ENCODE data around the gene NFIB. TPM values are rescaled to one million over a fixed set of nuclear protein-coding genes. Genes with fewer than 3 reads are reported as not detected.

The NFIB gene
- total RNA-seq, 1 experiment from 2014 or later = 18.6 TPM

GRCh38 chr9:14289916-14290315 is 24.0 kb downstream of the NFIB start:
- H2AFZ ChIP-seq (ENCODE audit: low read length) = no peak overlapping the region
- ChIA-PET CTCF (no interaction called here), POLR2A (ENCODE audit: unreplicated experiment) (no interaction called here)
- H3K4me1 ChIP-seq (ENCODE audit: insufficient read depth, low read length) = no peaks in the 10 kb centered on the region
- peaks cover 78% of the 10 kb centered on the region for H3K79me2 ChIP-seq (ENCODE audit: low read length)
- H3K36me3 ChIP-seq (ENCODE audit: low read depth, low read length) = no peaks in the 10 kb centered on the region
- H3K4me2 ChIP-seq (ENCODE audit: low read length) = no peak overlapping the region
- no peaks in the 10 kb centered on the region for H4K20me1 ChIP-seq (ENCODE audit: low read length)
- H3F3A ChIP-seq (ENCODE audit: low read length, unreplicated experiment) = no peaks in the 10 kb centered on the region
- H3K9me3 ChIP-seq (ENCODE audit: low read length) = no peaks in the 10 kb centered on the region
- H3K4me3 ChIP-seq (ENCODE audit: low read length) = no peak overlapping the region
- no peaks in the 10 kb centered on the region for H3K9me2 ChIP-seq (replicated peaks; ENCODE audit: low read length)
- DNase-seq (no peak), ATAC-seq (no peak)
- BruUV-seq (replicated peaks) = no TSS peak
- no peak overlapping the region for H3K27ac ChIP-seq (ENCODE audit: low read length)
- no peak for TF ChIP-seq CTCF (conservative IDR thresholded peaks at IDR 0.05; ENCODE audit: low read depth, low read length)
- no peak for TF ChIP-seq EZH2phosphoT487 (IDR thresholded peaks at IDR 0.05; ENCODE audit: borderline replicate concordance, low read length)
- TF ChIP-seq EZH2 (IDR thresholded peaks at IDR 0.05; ENCODE audit: low read length, unreplicated experiment) = no peak
- H3K9ac ChIP-seq (ENCODE audit: low read length) = no peak overlapping the region
- H3K27me3 ChIP-seq (ENCODE audit: low read length) = no peaks in the 10 kb centered on the region
- intact Hi-C loops (cut with micrococcal nuclease) = no loop called here

- Histone ChIP-seq H3F3A (ENCODE audit: low read length, unreplicated experiment) (no peaks in the 10 kb centered on the region), H3K27ac (ENCODE audit: low read length) (no peak overlapping the region), H3K4me1 (ENCODE audit: insufficient read depth, low read length) (no peaks in the 10 kb centered on the region), H3K4me3 (ENCODE audit: low read length) (no peak overlapping the region), H3K36me3 (ENCODE audit: low read depth, low read length) (no peaks in the 10 kb centered on the region), H3K4me2 (ENCODE audit: low read length) (no peak overlapping the region), H3K79me2 (ENCODE audit: low read length) (peaks cover 63% of the 10 kb centered on the region), H4K20me1 (ENCODE audit: low read length) (no peaks in the 10 kb centered on the region), H3K9me3 (ENCODE audit: low read length) (no peaks in the 10 kb centered on the region), H3K9ac (ENCODE audit: low read length) (no peak overlapping the region), H2AFZ (ENCODE audit: low read length) (no peak overlapping the region), H3K9me2 (replicated peaks; ENCODE audit: low read length) (no peaks in the 10 kb centered on the region), H3K27me3 (ENCODE audit: low read length) (no peaks in the 10 kb centered on the region)
- CTCF ChIA-PET = no interaction called here
- TF ChIP-seq EZH2phosphoT487 (IDR thresholded peaks at IDR 0.05; ENCODE audit: borderline replicate concordance, low read length) = no peak
- no peak for TF ChIP-seq CTCF (conservative IDR thresholded peaks at IDR 0.05; ENCODE audit: low read depth, low read length)
- TF ChIP-seq EZH2 (IDR thresholded peaks at IDR 0.05; ENCODE audit: low read length, unreplicated experiment) = no peak
- POLR2A ChIA-PET (ENCODE audit: unreplicated experiment) = interaction anchor here (0.7 kb wide), 1 partner anchor 127 kb away, joined by 7 read pairs; no protein-coding TSS in a partner anchor
- intact Hi-C loops (cut with micrococcal nuclease) = no loop called here
- BruUV-seq (replicated peaks) = no TSS peak
- no peak for DNase-seq
- ATAC-seq = no peak
Measured at GRCh38 chr9:14288433-14288832, 25.5 kb downstream of the NFIB start.

- H3K4me3 ChIP-seq (ENCODE audit: low read length) = no peak overlapping the region
- ChIA-PET CTCF (no interaction called here), POLR2A (ENCODE audit: unreplicated experiment) (no interaction called here)
- DNase-seq = no peak
- no peak overlapping the region for H3K4me2 ChIP-seq (ENCODE audit: low read length)
- peaks cover 57% of the 10 kb centered on the region for H3K79me2 ChIP-seq (ENCODE audit: low read length)
- no TSS peak for BruUV-seq (replicated peaks)
- no peaks in the 10 kb centered on the region for H3K27me3 ChIP-seq (ENCODE audit: low read length)
- no peaks in the 10 kb centered on the region for H3F3A ChIP-seq (ENCODE audit: low read length, unreplicated experiment)
- no peak overlapping the region for H2AFZ ChIP-seq (ENCODE audit: low read length)
- intact Hi-C loops (cut with micrococcal nuclease) = no loop called here
- no peak overlapping the region for H3K27ac ChIP-seq (ENCODE audit: low read length)
- no peaks in the 10 kb centered on the region for H3K9me3 ChIP-seq (ENCODE audit: low read length)
- no peaks in the 10 kb centered on the region for H3K9me2 ChIP-seq (replicated peaks; ENCODE audit: low read length)
- no peak overlapping the region for H3K9ac ChIP-seq (ENCODE audit: low read length)
- no peaks in the 10 kb centered on the region for H3K4me1 ChIP-seq (ENCODE audit: insufficient read depth, low read length)
- no peaks in the 10 kb centered on the region for H4K20me1 ChIP-seq (ENCODE audit: low read length)
- TF ChIP-seq EZH2phosphoT487 (IDR thresholded peaks at IDR 0.05; ENCODE audit: borderline replicate concordance, low read length) (no peak), CTCF (conservative IDR thresholded peaks at IDR 0.05; ENCODE audit: low read depth, low read length) (no peak), EZH2 (IDR thresholded peaks at IDR 0.05; ENCODE audit: low read length, unreplicated experiment) (no peak)
- no peak for ATAC-seq
- no peaks in the 10 kb centered on the region for H3K36me3 ChIP-seq (ENCODE audit: low read depth, low read length)
Measured at GRCh38 chr9:14286121-14286520, 27.8 kb downstream of the NFIB start.

Data from PC-3 (cell line).